HG03095 (cell line): ENCODE data around the gene HNRNPM.
"Not testable (repeated sequence)": the region's sequence is repeated elsewhere in the genome, so short reads cannot be mapped to it uniquely, and the experiment has no call there.

Source experiments
- ATAC-seq: cut with Tn5 transposase; IDR thresholded peaks from one replicate; pipeline ENCODE4 v1.9.1; 2021; ENCODE audit warnings: moderate library complexity; ENCODE audit not compliant: unreplicated experiment

Gene HNRNPM

GRCh38 chr19:8444677-8445487 is at the start of gene HNRNPM:
TSS of gene HNRNPM (plus strand) at chr19:8444975. CDS start at chr19:8444999, 24 bp downstream.
- peak; percentile 64 for ATAC-seq

GRCh38 chr19:8395621-8396082 is 49.1 kb upstream of the HNRNPM start:
- no peak for ATAC-seq

- no peak for ATAC-seq
Observed at GRCh38 chr19:8396185-8396562, 48.6 kb upstream of the HNRNPM start.

- ATAC-seq: no peak
Observed at GRCh38 chr19:8396563-8397203, 48.1 kb upstream of the HNRNPM start.

GRCh38 chr19:8397271-8397670 is 47.5 kb upstream of the HNRNPM start:
- no peak for ATAC-seq

- ATAC-seq: no peak
Observed at GRCh38 chr19:8397746-8398310, 46.9 kb upstream of the HNRNPM start.

GRCh38 chr19:8398311-8398771 is 46.4 kb upstream of the HNRNPM start:
- no peak for ATAC-seq

GRCh38 chr19:8399681-8400188 is 45.0 kb upstream of the HNRNPM start:
- no peak for ATAC-seq

- ATAC-seq: no peak
Observed at GRCh38 chr19:8401981-8402411, 42.8 kb upstream of the HNRNPM start.

GRCh38 chr19:8403098-8403819 is 41.5 kb upstream of the HNRNPM start:
- ATAC-seq: no peak

- ATAC-seq: no peak
Observed at GRCh38 chr19:8403820-8404109, 41.0 kb upstream of the HNRNPM start.

- no peak for ATAC-seq
Observed at GRCh38 chr19:8404391-8405151, 40.2 kb upstream of the HNRNPM start.

- not testable (repeated sequence) for ATAC-seq
Observed at GRCh38 chr19:8410718-8411117, 34.1 kb upstream of the HNRNPM start.

GRCh38 chr19:8412783-8413628 is 31.8 kb upstream of the HNRNPM start, which contains the start of gene MARCHF2:
TSS of gene MARCHF2 (plus strand) at chr19:8413305. CDS start at chr19:8421841, 8,536 bp downstream.
- ATAC-seq: peak; percentile 98

GRCh38 chr19:8413629-8413995 is 31.2 kb upstream of the HNRNPM start:
- ATAC-seq: no peak

- ATAC-seq: no peak
Observed at GRCh38 chr19:8416796-8417195, 28.0 kb upstream of the HNRNPM start.

- no peak for ATAC-seq
Observed at GRCh38 chr19:8421484-8422461, 23.0 kb upstream of the HNRNPM start.

- ATAC-seq: no peak
Observed at GRCh38 chr19:8423817-8424223, 21.0 kb upstream of the HNRNPM start.
